ENCODE data around the gene ATMIN.

The ATMIN gene

DNA sequence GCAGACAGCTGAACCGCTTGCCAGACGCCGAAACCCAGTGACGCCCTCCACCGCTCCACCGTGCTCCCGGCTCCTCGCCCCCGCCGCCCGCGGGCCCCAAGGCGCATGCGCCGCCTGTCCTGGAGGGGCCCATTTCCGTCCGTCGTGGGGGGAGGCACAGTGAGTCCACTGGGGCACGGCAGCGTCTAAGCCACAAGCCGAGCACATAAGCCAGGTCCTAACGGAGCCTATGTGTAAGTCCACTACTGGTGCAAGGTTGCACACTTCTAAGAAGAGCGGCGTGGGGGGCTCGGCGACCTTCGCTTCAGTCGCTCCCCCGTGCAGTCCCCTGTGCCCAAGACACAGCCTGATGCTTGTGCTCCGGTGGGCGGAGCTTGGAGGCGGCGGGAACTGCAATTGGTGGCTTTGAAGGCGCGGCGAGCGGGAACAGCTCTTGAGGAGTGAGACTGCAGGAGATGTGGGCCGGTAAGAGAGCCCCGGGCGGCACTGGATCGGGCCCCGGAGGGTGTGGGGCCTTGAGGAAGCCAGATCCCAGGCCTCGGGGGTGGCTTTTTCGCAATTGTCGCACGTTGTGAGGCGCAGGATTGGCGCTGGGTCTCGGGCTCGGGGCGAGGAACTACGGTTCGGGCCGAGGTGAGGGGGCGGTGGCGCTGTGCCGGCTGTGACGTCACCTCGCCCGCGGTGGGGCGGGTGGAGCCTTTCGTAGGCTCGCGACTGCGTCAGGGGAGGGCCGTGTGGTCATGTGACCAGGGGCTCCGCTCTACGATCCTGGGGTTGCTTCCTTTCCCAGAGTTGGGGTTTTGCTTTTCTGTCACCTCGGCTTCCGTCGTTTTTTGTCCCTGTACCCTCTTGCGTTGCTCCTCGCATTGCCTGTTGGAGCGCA, 28.6 kb upstream of the ATMIN start, which contains the start of the genes CENPN and CMC2:
TSS of gene CENPN (plus strand) at position 402 of the 883 bp plus-strand sequence. CDS start 4,726 bp downstream, outside the sequence.
TSS of gene CMC2 (minus strand) at position 73 of the 883 bp plus-strand sequence. CDS start 9,491 bp downstream, outside the sequence.
- peak; percentile 84 for DNase-seq

DNA sequence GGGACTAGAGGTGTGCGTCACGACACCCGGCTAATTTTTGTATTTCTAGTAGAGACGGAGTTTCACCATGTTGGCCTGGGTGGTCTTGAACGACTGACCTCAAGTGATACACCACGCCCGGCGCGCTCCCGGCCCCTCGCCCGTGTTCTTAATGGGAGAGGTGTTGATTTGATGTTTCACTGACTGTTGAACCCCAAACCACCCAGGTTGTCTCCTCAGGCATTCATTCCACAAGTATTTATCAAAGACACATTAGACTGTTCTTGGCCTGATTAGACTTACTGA, 27.2 kb upstream of the ATMIN start:
- no peak for DNase-seq

DNA sequence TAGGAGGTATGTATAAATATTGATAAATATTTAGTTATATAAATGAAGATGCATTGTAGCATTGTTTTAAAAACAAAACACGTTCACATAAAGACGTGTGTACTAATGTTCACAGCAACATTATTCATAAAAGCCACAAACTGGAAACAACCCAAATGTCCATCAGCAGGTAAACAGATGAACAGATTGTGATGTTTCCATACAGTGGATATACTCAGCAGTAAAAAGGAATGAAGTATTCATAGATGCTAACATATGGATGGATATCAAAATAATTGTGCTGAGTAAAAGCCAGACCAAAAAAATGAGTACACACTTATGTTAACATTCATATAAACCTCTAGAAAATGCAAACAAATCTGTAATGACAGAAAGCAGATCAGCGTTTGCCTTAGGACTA, 22.7 kb upstream of the ATMIN start:
- DNase-seq: no peak

DNA sequence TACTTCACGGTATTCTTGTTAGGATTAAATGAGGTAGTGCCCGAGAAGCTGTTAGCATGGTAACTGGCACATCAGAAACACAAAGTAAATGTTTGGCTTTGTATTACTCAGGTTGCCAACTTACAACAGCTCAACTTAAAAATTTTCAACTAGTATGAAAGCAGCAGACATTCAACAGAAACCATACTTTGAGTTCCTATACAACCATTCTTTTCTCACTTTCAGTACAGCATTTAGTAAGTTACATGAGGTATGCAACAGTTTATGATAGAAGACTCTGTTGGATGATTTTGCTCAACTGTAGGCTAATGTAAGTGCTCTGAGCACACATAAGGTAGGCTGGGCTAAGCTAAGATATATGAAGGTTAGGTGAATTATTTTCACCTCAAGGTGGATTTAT, 21.0 kb upstream of the ATMIN start:
- no peak for DNase-seq

DNA sequence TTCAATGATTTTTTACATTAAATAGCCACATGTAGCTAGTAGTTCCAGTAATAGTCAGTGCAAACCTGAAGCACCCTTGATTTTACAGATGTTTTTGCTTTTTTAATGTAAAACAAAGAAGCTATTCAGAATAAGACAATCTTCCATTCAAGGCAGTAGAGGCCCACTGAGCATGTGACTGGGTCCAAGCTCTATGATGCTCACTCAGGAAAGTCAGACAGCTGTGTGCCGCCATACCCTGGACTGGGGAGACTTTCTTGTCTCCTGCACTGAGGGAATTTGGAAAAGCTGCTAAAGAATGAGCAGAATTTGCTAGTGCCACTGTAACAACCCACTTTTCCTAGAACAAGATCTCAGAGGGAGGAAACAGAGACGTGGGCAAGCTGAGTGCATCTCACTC, 17.1 kb upstream of the ATMIN start:
- DNase-seq: no peak

DNA sequence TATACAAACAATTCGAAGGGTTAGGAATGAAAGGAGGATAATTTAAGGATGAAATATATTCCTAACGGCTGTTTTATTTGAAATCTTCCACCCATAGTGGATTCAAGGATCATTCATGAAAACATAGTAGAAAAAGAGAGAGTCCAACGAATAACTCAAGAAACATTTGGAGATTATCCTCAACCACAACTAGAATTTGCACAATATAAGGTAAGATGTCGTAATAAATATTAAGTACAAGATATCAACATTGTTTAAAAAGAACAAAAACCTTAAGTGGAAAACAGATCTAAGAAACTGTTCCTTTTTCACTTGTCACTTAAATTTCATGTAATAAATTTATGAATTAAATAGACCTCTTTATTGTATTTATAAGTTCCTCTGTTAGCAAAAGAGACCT, 9.2 kb upstream of the ATMIN start:
- DNase-seq: no peak

DNA sequence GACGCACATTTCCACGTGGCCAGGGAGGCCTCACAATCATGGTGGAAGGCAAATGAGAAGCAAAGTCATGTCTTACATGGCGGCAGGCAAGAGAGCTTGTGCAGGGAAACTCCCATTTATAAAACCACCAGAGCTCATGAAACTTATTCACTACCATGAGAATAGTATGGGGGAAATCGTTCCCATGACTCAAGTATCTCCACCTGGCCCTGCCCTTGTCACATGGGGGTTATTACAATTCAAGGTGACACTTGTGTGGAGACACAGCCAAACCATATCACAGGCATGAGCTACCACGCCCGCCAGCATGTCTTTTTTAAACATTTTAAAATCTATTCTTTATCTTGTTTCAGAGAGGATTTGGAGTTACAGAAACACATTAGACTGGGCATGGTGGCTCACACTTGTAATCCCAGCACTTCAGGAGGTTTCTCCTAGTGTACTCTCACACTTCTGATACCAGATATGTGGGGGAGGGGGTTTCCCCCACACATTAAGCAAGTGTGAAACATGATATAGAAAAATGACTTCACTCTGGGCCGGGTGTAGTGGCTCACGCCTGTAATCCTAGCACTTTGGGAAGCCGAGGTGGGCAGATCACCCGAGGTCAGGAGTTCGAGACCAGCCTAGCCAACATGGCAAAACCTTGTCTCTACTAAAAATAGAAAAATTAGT, 5.6 kb upstream of the ATMIN start:
- DNase-seq: no peak

DNA sequence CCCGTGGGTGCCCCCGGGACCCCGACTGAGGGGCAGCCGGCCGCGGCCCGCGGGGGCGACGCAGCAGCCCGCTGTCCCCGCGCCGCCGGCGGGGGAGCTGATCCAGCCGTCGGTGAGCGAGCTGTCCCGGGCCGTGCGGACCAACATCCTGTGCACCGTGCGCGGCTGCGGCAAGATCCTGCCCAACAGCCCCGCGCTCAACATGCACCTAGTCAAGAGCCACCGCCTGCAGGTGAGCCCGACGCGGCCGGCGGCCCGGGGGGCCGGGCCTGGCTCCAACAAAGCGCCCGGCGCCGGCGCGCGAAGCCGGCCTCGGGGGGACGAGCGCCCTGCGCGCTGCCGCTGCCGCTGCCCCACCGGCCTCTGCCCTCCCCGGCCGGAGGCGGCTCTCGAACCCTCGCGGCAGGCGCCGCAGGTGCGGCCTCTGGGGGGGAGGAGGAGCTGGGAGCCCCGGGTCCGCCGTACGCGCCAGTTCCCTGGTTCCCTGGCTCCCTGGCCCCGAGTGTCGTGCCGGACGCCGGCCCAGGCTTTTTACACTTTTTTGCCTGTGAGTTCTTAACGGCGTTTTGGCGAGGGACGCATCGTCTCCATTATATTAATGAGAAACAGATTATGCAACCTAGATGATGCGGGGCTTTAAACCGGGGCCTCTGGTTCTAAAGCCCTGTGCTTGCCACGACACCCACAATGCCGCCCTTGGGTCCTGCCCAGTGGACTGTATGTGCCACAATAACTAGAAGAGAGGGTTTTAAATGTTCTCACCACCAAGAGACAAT, 521 bp downstream of the ATMIN start:
- no peak for DNase-seq

DNA sequence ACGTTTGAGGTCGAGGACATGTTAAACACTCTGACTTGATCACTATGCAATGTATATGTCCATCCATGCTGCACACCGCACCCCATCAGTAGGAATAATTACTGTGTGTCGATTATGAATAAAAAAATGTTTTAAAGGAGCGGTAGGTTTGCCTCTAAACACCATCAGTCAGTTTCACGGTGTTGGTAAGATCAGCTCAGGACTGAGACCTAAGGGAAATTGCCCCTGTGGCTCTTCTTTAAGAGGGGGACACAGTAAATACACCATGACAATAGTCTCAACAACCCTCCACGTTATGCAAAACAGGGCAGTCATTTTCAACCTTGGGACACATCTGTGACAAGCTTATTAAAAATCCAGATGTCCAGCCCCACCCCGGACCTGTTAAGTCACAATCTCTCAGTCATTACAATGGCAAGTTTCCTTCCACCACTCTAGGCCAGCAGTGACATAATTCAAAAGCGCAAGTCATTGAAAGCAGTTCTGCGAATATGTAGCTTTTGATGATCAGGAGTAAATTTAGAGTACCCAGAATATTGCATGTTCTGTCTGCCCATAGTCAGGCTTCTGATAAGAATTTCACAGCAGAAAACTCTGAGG, 1.2 kb downstream of the ATMIN start:
- DNase-seq: no peak

DNA sequence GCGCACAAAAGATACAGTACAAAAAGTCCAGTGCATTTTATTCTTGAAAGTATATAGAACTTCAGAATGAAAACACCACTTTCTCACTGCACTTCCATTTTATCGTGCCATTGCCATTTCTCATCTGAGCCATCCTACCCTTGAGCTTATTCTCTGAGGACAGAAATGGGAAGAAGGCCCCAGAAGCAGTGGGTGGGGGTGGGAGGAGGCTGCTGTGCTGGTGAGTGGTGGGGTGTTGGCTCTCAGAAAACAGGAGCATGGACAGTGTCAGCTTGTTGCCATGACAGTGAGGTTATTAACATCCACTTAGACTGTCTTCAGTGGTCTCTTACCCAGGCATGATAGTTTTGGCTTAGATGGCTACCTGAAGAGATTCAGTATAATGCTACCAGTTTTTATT, 4.5 kb downstream of the ATMIN start:
- no peak for DNase-seq

DNA sequence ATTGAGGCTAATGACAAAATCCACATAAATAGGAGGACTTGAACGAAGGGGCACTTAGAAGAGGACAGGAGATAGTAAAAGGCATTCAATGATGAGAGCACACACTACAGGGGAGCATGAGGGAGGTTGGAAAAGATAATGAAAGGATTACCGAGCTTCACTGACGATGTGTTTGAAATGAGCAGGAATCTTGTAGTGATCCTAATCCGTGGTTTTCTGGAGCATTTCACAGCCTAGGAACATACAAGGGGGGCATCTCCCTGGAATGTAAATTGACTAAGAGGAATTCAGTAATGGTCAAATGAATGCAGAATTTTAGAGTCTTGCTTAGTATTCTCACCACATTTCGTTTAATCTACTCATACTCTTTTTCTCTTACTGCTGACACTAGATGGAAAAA, 5.2 kb downstream of the ATMIN start:
- DNase-seq: no peak

DNA sequence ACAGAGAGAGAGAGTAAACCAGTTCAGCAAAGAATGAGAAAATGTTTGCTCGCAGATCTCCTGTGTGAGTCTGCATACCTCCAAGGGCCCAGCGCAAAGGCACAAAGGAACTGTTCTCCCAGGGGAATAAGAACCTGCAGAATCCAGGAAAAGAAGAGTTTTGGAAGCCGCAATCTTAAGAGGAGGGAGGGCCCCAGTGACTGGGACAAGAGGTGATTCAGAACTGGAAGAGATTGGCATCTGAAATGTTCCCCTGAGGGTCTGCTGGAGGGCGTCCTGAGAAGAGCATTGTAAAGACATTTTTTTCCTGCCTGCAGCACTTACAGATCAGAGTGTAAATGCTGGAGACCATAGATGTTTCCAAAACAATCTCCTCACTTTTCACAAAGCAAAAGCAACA, 6.1 kb downstream of the ATMIN start:
- no peak for DNase-seq

DNA sequence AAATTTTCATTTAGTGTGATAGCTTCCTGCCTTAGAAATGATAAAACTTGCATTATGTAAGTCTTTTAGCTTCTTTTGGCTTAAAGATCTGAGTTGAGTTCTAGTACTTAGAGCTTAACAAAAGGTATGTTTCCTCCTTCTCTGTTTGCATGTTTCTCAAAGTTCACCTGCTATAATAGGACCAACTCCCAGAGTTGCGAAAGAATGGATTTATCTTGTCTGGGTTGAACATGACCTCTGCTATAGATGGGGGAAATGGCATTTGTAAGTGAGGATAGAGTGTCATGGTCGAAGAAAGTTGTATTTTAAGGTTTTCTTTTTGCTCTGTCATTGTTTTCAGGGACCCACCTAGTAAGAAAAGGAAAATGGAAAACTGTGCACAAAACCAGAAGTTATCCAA, 7.2 kb downstream of the ATMIN start:
- DNase-seq: no peak

DNA sequence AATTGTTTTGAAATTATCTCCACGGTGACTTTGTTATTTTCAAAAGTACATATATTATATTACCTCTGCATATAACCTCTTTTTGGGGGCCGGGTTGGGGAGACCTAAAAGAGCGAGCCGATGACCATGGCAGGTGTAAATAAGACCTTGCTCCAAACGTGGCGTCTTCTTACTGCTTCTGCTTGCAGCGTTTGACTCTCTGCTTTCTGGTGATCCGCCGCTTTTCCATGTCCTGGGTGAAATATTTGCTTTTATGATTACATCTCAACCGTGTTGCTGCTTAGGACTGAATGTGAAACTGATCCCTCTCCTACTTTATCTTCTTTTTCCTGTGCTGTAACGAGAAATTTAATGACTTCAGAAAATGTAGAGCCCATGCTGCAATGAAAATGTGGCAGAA, 18.1 kb downstream of the ATMIN start:
- no peak for DNase-seq

DNA sequence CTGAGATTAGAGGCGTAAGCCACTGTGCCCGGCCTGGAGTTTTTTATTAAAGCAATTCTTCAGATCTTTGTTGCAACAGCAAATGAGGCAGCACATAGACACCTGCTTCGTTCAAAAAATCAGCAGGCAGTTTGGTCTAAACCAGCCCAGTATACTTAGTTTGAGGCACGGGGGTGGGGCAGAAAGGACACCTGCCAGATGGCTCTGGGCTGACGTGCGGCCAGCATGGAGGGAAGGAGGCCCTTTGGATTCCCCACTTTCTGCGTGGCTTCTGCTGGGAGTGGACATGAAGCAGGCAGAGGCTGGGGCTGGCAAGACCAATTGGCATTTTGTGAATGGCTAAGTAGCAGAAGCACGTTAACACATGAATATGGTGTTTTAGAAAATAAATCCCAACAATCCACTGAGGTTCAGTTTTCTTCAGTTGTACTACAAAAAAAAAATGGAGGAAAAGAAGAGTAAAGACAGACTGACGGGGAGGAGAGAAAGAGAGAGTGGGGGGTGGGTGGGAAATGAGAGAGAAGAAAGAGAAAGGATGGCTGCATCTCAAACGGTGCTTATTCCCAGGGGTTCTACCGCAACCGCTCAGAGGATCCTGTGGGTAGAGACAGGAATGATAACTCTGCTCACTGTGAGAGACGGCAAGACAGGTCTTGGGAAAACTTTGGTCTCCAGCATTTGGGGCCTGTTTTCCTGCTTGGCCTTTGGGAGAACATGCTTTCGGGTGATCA, 25.1 kb downstream of the ATMIN start:
- DNase-seq: no peak

DNA sequence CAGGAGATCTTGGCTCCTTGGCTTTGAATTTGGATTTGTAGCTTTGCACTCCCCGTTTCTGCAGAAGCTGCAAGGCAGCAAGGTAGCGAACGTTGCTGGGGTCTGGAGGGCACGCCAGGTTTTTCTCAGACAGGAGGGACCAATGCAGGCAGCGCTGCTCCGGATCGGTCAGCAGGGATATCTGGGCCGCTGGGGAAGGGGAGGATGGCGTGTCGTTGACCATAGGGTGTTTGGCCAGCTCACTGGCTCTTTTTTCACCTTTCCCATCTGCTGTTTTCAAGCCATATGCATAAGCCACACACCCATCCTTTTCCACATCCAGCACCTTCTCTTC, 25.6 kb downstream of the ATMIN start:
- no peak for DNase-seq

DNA sequence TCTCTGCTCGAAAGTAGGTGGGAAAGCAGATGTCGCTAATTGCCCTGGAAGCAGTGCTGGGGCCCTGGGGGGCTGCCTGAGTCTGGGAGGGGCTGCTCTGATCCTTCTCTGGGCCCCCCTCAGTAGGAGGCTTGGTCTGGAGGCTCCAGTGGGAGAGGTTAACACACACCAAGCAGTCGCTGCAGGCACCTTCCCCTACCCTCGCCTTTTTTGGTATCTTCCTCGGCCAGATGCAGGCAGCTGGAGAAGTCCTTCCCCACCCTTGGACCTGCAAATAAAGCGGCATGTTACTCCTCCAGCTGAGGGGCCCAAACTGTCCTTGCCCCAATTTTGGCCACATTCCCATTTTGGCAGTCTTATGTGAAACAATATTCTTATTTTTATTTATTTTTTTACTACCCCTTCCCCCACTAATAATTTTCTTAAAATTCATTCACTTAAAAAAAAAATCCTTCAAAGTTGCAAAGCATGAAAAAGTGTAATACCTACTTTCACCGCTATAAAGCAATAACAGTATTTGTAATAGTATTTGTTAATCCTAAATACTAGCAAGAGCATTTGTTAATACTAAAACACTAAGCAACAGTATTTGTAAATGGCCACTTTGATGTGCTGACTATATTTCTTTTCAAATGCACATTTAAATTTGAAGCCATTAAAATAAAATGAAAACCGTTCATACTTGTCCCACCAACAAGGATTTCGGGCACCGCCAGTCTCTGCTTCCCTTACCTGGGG, 26.4 kb downstream of the ATMIN start:
- DNase-seq: no peak

DNA sequence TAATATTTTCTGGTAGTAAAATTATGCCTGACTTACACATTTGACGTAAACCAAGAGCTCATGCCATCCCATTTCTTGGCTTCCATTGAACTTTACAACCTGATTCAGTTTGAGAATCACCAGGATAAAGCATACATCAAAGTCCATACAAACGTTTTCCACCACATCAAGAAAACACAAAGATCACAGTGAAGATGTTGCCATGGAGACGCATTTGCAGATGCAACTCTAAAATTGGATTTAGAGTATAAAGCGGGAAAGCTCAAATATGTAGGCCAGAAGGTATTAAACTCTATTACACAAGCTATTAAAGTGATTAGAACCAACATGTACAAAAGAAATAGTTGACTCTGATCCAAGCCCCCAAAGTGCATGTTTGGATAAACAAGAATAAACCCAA, 31.0 kb downstream of the ATMIN start:
- no peak for DNase-seq

DNA sequence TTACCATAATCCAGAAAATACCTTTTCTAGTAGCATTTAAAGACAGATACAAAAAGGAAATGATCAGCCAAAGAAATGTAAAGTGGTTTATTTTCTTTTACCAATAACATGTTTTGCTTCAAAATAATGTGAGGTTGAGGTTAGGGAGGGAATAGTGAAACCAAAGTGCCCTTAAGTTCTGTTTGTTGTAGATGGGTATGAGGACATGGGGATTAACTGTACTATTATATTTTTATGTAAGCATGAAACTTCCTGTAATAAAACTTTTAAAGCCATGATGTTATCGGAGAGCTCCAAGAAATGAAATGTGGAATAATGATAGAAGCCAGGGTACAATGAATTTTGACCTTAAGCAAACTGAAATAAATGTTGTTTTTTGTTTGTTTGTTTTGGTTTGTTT, 31.5 kb downstream of the ATMIN start:
- no peak for DNase-seq

DNA sequence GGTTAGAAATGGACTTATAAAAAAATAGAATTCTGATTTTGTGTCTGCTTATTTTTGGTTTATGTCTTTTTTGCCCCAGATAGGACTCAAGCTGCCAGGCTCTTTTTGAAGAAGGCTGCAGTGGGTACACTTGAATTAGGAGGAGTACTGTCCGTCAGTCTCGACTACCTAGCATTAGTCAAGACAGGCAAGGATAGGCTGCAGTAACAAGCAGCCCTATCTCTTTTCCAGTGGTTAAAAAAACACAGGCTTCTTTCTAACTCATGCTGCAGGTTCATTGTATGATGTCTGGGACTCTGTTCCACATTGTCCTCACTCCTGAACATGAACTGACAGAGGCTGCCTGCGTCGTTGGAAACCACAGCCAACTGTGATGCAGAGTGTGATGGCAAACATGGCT, 33.4 kb downstream of the ATMIN start:
- no peak for DNase-seq

DNA sequence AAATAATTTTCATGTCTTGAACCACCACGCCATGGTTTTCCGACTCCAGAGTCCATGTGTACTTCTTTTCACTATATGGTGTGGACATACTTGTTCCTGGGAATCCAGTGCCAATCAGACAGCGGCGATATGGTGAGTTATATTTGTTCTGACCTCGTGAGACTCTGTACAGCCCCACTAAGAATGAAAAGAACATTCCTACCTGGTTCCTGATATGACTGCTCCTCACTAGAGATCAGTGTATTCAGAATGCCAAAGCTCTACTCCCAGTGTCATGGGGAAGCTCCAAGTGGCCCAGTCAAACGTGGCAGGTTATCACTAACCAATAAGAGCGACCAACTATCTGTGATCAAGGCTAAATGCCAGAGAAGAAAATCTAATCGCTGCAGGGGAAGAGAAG, 35.3 kb downstream of the ATMIN start:
- no peak for DNase-seq

DNA sequence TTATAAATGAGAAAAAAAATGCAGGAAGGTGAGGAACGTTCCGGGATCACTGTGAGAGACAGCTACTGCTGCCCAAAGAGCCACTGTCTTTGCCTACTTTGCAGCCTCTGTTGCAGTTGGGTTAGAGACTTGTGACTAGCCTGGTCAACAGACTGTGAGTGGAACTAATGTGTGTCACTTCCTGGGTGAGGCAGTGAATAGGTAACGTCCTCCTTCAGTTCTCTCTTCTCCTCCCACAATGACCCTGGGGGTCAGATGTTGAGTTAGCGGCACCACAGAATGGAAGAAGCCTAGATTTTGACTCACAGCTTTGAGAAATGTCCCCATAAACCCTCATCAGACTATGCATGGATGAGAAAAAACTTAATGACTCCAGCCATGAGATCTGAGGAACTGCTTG, 36.2 kb downstream of the ATMIN start:
- no peak for DNase-seq
